HG03060 (cell line): ENCODE results near the gene CLIC1.

Source experiments
- ATAC-seq: cut with Tn5 transposase; IDR thresholded peaks from one replicate; pipeline ENCODE4 v1.9.1; 2021; ENCODE audit warnings: low read depth, moderate number of reproducible peaks; ENCODE audit not compliant: unreplicated experiment

Gene CLIC1

GRCh38 chr6:31707701-31708100, 28.6 kb downstream of the CLIC1 start:
- ATAC-seq = no peak

GRCh38 chr6:31706599-31706998, 29.7 kb downstream of the CLIC1 start, which contains the start of gene LY6G6F:
TSS of gene LY6G6F (plus strand) at chr6:31706866. CDS start at chr6:31706907, 41 bp downstream.
- ATAC-seq = no peak

GRCh38 chr6:31705931-31706330, 30.4 kb downstream of the CLIC1 start:
- no peak for ATAC-seq

GRCh38 chr6:31702819-31703716, 33.3 kb downstream of the CLIC1 start, which contains the start of gene ABHD16A:
TSS of gene ABHD16A (minus strand) at chr6:31703324. CDS start at chr6:31703281, 43 bp downstream.
- ATAC-seq = peak; percentile 93

GRCh38 chr6:31702405-31702818, 33.9 kb downstream of the CLIC1 start:
- no peak for ATAC-seq

- no peak for ATAC-seq
These were observed 34.5 kb downstream of the CLIC1 start for GRCh38 chr6:31701666-31702404.

GRCh38 chr6:31700740-31701401, 35.5 kb downstream of the CLIC1 start:
- no peak for ATAC-seq

GRCh38 chr6:31697555-31697954, 38.8 kb downstream of the CLIC1 start:
- no peak for ATAC-seq

GRCh38 chr6:31693535-31693934, 42.8 kb downstream of the CLIC1 start:
- no peak for ATAC-seq

- ATAC-seq = no peak
These were observed 43.4 kb downstream of the CLIC1 start for GRCh38 chr6:31692886-31693285.

- no peak for ATAC-seq
These were observed 44.0 kb downstream of the CLIC1 start for GRCh38 chr6:31692353-31692752.

- ATAC-seq = no peak
These were observed 44.7 kb downstream of the CLIC1 start for GRCh38 chr6:31691564-31692108.

GRCh38 chr6:31691078-31691463, 45.3 kb downstream of the CLIC1 start:
- ATAC-seq = no peak

- no peak for ATAC-seq
These were observed 45.9 kb downstream of the CLIC1 start for GRCh38 chr6:31690231-31691077.

GRCh38 chr6:31689249-31690110, 46.9 kb downstream of the CLIC1 start:
- no peak for ATAC-seq

- no peak for ATAC-seq
These were observed 48.3 kb downstream of the CLIC1 start for GRCh38 chr6:31687860-31688693.

- ATAC-seq = no peak
These were observed 49.0 kb downstream of the CLIC1 start for GRCh38 chr6:31687321-31687720.

- no peak for ATAC-seq
These were observed 49.8 kb downstream of the CLIC1 start for GRCh38 chr6:31686483-31686882.
